OCI-LY7 (cell line): ENCODE results near the gene THAP12.

Source experiments
- CTCF ChIP-seq: fragments of 200-600 bp; sonication (generic); conservative IDR thresholded peaks from 2 replicates; pipeline ENCODE4 v1.5.1; 2014; ENCODE audit warnings: mild to moderate bottlenecking, antibody characterized with exemption, low read length, moderate library complexity, mixed read lengths
- EZH2phosphoT487 ChIP-seq: fragments of 200-600 bp; sonication (generic); IDR thresholded peaks from 2 replicates; pipeline ENCODE4 v1.6.1; 2018; ENCODE audit warnings: low read depth, borderline replicate concordance, mild to moderate bottlenecking, mixed run types, antibody characterized with exemption, low read length, moderate library complexity, mixed read lengths

- TF ChIP-seq CTCF (no peak), EZH2phosphoT487 (no peak)
Observed at GRCh38 chr11:76348348-76348747, 32.6 kb downstream of the THAP12 start.
